Measurements from ENCODE around the gene MICU1. TPM values are rescaled to one million over a fixed set of nuclear protein-coding genes. Genes with fewer than 3 reads are reported as not detected.
"Not testable (repeated sequence)": the region's sequence is repeated elsewhere in the genome, so short reads cannot be mapped to it uniquely, and the experiment has no call there.

MICU1 gene
- total RNA-seq, 6 donors from 2014 or later = 26.9 to 62.9 (median 47.6) TPM

GRCh38 chr10:72459301-72459700 is 166.6 kb downstream of the MICU1 start:
- H3K27me3 ChIP-seq = no peaks in the 10 kb centered on the region
- peaks cover 0 to 3% (median 0%) of the 10 kb centered on the region in 4 donors for H3K4me1 ChIP-seq
- H3K4me3 ChIP-seq = no peak overlapping the region
- no peaks in the 10 kb centered on the region for H3K9me3 ChIP-seq
- DNase-seq (no peak), ATAC-seq (ENCODE audit: low FRiP score in 2 of 2) (no peak)
- no peak overlapping the region for H3K27ac ChIP-seq
- WGBS, 2 donors = 79 to 82% methylated on average over 3 of the region's 3 CpGs
- peaks cover 0 to 10% (median 0%) of the 10 kb centered on the region in 4 donors for H3K36me3 ChIP-seq
- TF ChIP-seq POLR2A (IDR thresholded peaks at IDR 0.05) (no peak), EP300 (IDR thresholded peaks at IDR 0.05) (no peak), POLR2AphosphoS5 (IDR thresholded peaks at IDR 0.05) (no peak), CTCF (IDR thresholded peaks at IDR 0.05) (no peak)

- no peaks in the 10 kb centered on the region for H3K9me3 ChIP-seq
- 70 to 75% methylated on average over 3 of the region's 3 CpGs for WGBS, 2 donors
- H3K4me3 ChIP-seq = no peak overlapping the region
- no peaks in the 10 kb centered on the region for H3K27me3 ChIP-seq
- TF ChIP-seq POLR2A (IDR thresholded peaks at IDR 0.05) = no peak
- TF ChIP-seq CTCF (IDR thresholded peaks at IDR 0.05) = no peak
- no peak for TF ChIP-seq POLR2AphosphoS5 (IDR thresholded peaks at IDR 0.05)
- TF ChIP-seq EP300 (IDR thresholded peaks at IDR 0.05) = no peak
- H3K36me3 ChIP-seq = peaks cover 0 to 3% (median 0%) of the 10 kb centered on the region in 4 donors
- H3K4me1 ChIP-seq = no peaks in the 10 kb centered on the region
- DNase-seq (no peak), ATAC-seq (ENCODE audit: low FRiP score in 2 of 2) (peak in 1 of 2 donors; percentile 28)
- H3K27ac ChIP-seq = no peak overlapping the region
These were observed 169.8 kb downstream of the MICU1 start for GRCh38 chr10:72455889-72456595.

- peak; percentile 10 to 37 for ATAC-seq (ENCODE audit: low FRiP score in 2 of 2)
- WGBS, 2 donors = 68 to 75% methylated on average over 6 of the region's 6 CpGs
- Histone ChIP-seq H3K4me3 (peak overlapping the region in 1 of 4 donors; percentile 10), H3K27ac (peak overlapping the region in 1 of 4 donors; percentile 58), H3K9me3 (no peaks in the 10 kb centered on the region), H3K36me3 (peaks cover 0 to 3% (median 0%) of the 10 kb centered on the region in 4 donors), H3K27me3 (no peaks in the 10 kb centered on the region), H3K4me1 (no peaks in the 10 kb centered on the region)
- peak in 1 of 2 donors; percentile 28 for DNase-seq
- TF ChIP-seq EP300 (IDR thresholded peaks at IDR 0.05) = no peak
- TF ChIP-seq POLR2AphosphoS5 (IDR thresholded peaks at IDR 0.05) = no peak
- TF ChIP-seq CTCF (IDR thresholded peaks at IDR 0.05) = no peak
- TF ChIP-seq POLR2A (IDR thresholded peaks at IDR 0.05) = no peak
These were observed 175.9 kb downstream of the MICU1 start for GRCh38 chr10:72449941-72450441.

- Histone ChIP-seq H3K27me3 (no peaks in the 10 kb centered on the region), H3K4me3 (no peak overlapping the region), H3K27ac (no peak overlapping the region), H3K9me3 (no peaks in the 10 kb centered on the region), H3K4me1 (no peaks in the 10 kb centered on the region), H3K36me3 (peaks cover 0 to 4% (median 2%) of the 10 kb centered on the region in 4 donors)
- DNase-seq (no peak), ATAC-seq (ENCODE audit: low FRiP score in 2 of 2) (no peak)
- WGBS, 2 donors = 87 to 90% methylated on average over 3 of the region's 3 CpGs
- TF ChIP-seq POLR2AphosphoS5 (IDR thresholded peaks at IDR 0.05) (no peak), EP300 (IDR thresholded peaks at IDR 0.05) (no peak), POLR2A (IDR thresholded peaks at IDR 0.05) (no peak), CTCF (IDR thresholded peaks at IDR 0.05) (no peak)
These were observed 180.0 kb downstream of the MICU1 start for GRCh38 chr10:72445851-72446250.

- not testable (repeated sequence) for DNase-seq; H3K36me3 ChIP-seq; H3K4me3 ChIP-seq; ATAC-seq (ENCODE audit: low FRiP score in 2 of 2); H3K27ac ChIP-seq; H3K4me1 ChIP-seq; H3K27me3 ChIP-seq; H3K9me3 ChIP-seq
- WGBS, 2 donors = 91 to 96% methylated on average over 2 to 3 of the region's 3 CpGs
These were observed 182.9 kb downstream of the MICU1 start for GRCh38 chr10:72442969-72443368.

Data from upper lobe of left lung (tissue), 6 donors.